Mammary epithelial cell (primary cell): Measurements from ENCODE around the gene SH2D3A.
"Not testable (repeated sequence)": the region's sequence is repeated elsewhere in the genome, so short reads cannot be mapped to it uniquely, and the experiment has no call there.

Source experiments
- CTCF ChIP-seq, 2 donors: IDR thresholded peaks in 1 of 2; conservative IDR thresholded peaks in 1 of 2; 2 replicates each; pipeline ENCODE4 v1.5.1; 2011 to 2012; ENCODE audit warnings: inconsistent platforms in 2 of 2, low read length in 2 of 2, mild to moderate bottlenecking in 2 of 2, control low read depth in 1 of 2, low read depth in 1 of 2; ENCODE audit not compliant: insufficient read depth in 1 of 2; ENCODE audit errors: extremely low read depth in 1 of 2
- EZH2 ChIP-seq: IDR thresholded peaks from 2 replicates; pipeline ENCODE4 v1.6.1; 2012; ENCODE audit warnings: low read length, inconsistent platforms, borderline replicate concordance

- TF ChIP-seq CTCF (conservative IDR thresholded peaks at IDR 0.05 in 1 of 2, IDR thresholded peaks at IDR 0.05 in 1 of 2; ENCODE audit: extremely low read depth in 1 of 2, insufficient read depth in 1 of 2, low read depth in 1 of 2, low read length in 2 of 2); EZH2: not testable (repeated sequence)
Measured at GRCh38 chr19:6776045-6776444, 8.8 kb upstream of the SH2D3A start.
